HCT116 (cell line): ENCODE measurements around the gene LMOD1. TPM values are rescaled to one million over a fixed set of nuclear protein-coding genes. Genes with fewer than 3 reads are reported as not detected.
A peak's percentile ranks its signal among the peaks of the same experiment; 100 is the strongest.

Experiments used
- ATAC-seq: fragments of 200-7000 bp; cut with Tn5 transposase; 2 replicates; pipeline ENCODE4 v1.9.1; 2020; ENCODE audit warnings: mild to moderate bottlenecking, moderate library complexity
- BruUV-seq: library from RNA; stranded (reverse); fragments of 400-500 nt; replicated peaks from 2 replicates; lab custom pipeline; 2021; lab: Mats Ljungman, UMichigan
- CTCF ChIA-PET: fragments of 300-600 bp; sonication (Branson Sonifier 250); formaldehyde crosslinking; loops from one replicate; lab custom pipeline; 2021; ENCODE audit warnings: antibody characterized with exemption; lab: Charles Lee
- POLR2A ChIA-PET: fragments of 300-600, 350-600 bp; sonication (Branson Sonifier 250); formaldehyde crosslinking; loops from one replicate; lab custom pipeline; 2021; ENCODE audit warnings: antibody characterized with exemption; lab: Charles Lee
- RAD21 ChIA-PET, 2 experiments: fragments of 300-600 bp; sonication (Branson Sonifier 250); formaldehyde crosslinking; loops; one replicate each; lab custom pipeline; 2023; ENCODE audit warnings: low total read pairs in 2 of 2; ENCODE audit not compliant: uncharacterized antibody in 2 of 2, unreplicated experiment in 2 of 2, low non-redundant PET in 1 of 2; lab: Charles Lee
- DNase-seq: peaks from one replicate; pipeline ENCODE4 v3.0.0-alpha.2; 2010; ENCODE audit warnings: low read depth, low spot score
- H2AFZ ChIP-seq: fragments of 200-600 bp; shearing (Covaris generic), sonication (generic); 2 replicates; pipeline ENCODE4 v1.6.1; 2017; ENCODE audit warnings: low read depth, mixed run types, mixed read lengths, antibody characterized with exemption, low read length; ENCODE audit not compliant: poor library complexity, severe bottlenecking
- H3K27ac ChIP-seq: 2 replicates; pipeline ENCODE4 v1.5.1; 2012; ENCODE audit warnings: low read depth, low read length
- H3K27me3 ChIP-seq: fragments of 200-600 bp; sonication (generic); 2 replicates; pipeline ENCODE4 v1.6.1; 2016; ENCODE audit warnings: mixed run types, low read length, mixed read lengths; ENCODE audit not compliant: insufficient read depth
- H3K36me3 ChIP-seq, 2 experiments: fragments of 200-500 bp in 1 of 2; fragments of 200-600 bp in 1 of 2; sonication (Bioruptor generic) in 1 of 2; sonication (generic) in 1 of 2; 2 replicates each; pipeline versions ENCODE4 v1.5.1 to v1.6.1; 2014 to 2016; ENCODE audit warnings: low read length in 2 of 2, inconsistent platforms in 1 of 2, mixed read lengths in 1 of 2, mixed run types in 1 of 2; ENCODE audit not compliant: insufficient read depth in 2 of 2, control insufficient read depth in 1 of 2
- H3K4me1 ChIP-seq, 2 experiments: fragments of 200-600 bp in 1 of 2; sonication (generic) in 1 of 2; 2 replicates each; pipeline versions ENCODE4 v1.5.1 to v1.6.1; 2012 to 2017; ENCODE audit warnings: low read length in 2 of 2, inconsistent platforms in 1 of 2, mild to moderate bottlenecking in 1 of 2, mixed read lengths in 1 of 2, mixed run types in 1 of 2, moderate library complexity in 1 of 2; ENCODE audit not compliant: insufficient read depth in 2 of 2, control insufficient read depth in 1 of 2
- H3K4me2 ChIP-seq: fragments of 200-600 bp; sonication (generic); 2 replicates; pipeline ENCODE4 v1.6.1; 2017; ENCODE audit warnings: mixed run types, low read length, mixed read lengths
- H3K4me3 ChIP-seq, 2 experiments: fragments of 200-600 bp in 1 of 2; sonication (generic) in 1 of 2; replicated peaks in 1 of 2; 2 replicates each; pipeline ENCODE4 v1.5.1; 2011 to 2016; ENCODE audit warnings: low read length in 2 of 2, control low read depth in 1 of 2, low read depth in 1 of 2, mild to moderate bottlenecking in 1 of 2, mixed read lengths in 1 of 2, mixed run types in 1 of 2
- H3K79me2 ChIP-seq: fragments of 200-600 bp; sonication (generic); 2 replicates; pipeline ENCODE4 v1.6.1; 2017; ENCODE audit warnings: mild to moderate bottlenecking, mixed run types, low read length, moderate library complexity, mixed read lengths; ENCODE audit not compliant: insufficient read depth
- H3K9ac ChIP-seq: fragments of 200-600 bp; sonication (generic); 2 replicates; pipeline ENCODE4 v1.6.1; 2016; ENCODE audit warnings: low read length, mixed read lengths
- H3K9me2 ChIP-seq: fragments of 200-600 bp; sonication (generic), shearing (Covaris generic); 2 replicates; pipeline ENCODE4 v1.6.1; 2017; ENCODE audit warnings: mixed run types, mild to moderate bottlenecking, moderate library complexity; ENCODE audit not compliant: insufficient read depth
- H3K9me3 ChIP-seq, 2 experiments: fragments of 200-500 bp in 1 of 2; fragments of 200-600 bp in 1 of 2; sonication (Bioruptor generic) in 1 of 2; sonication (generic) in 1 of 2; 2 replicates each; pipeline ENCODE4 v1.6.1; 2014 to 2017; ENCODE audit warnings: low read length in 2 of 2, mixed read lengths in 2 of 2, inconsistent platforms in 1 of 2, low read depth in 1 of 2, mild to moderate bottlenecking in 1 of 2, mixed run types in 1 of 2, moderate library complexity in 1 of 2; ENCODE audit not compliant: control insufficient read depth in 1 of 2, insufficient read depth in 1 of 2
- H4K20me1 ChIP-seq: fragments of 200-600 bp; sonication (generic), shearing (Covaris generic); 2 replicates; pipeline ENCODE4 v1.6.1; 2017; ENCODE audit warnings: mixed run types, mild to moderate bottlenecking, moderate library complexity; ENCODE audit not compliant: insufficient read depth
- ELF1 ChIP-seq: IDR thresholded peaks from 2 replicates; pipeline ENCODE4 v1.6.1; 2012; ENCODE audit warnings: low read depth, borderline replicate concordance
- EZH2phosphoT487 ChIP-seq: fragments of 200-600 bp; IDR thresholded peaks from 2 replicates; pipeline ENCODE4 v1.6.1; 2018; ENCODE audit warnings: antibody characterized with exemption, borderline replicate concordance
- POLR2AphosphoS5 ChIP-seq: IDR thresholded peaks from 2 replicates; pipeline ENCODE4 v1.6.1; 2011; ENCODE audit warnings: mild to moderate bottlenecking, low read depth, low read length, moderate library complexity
- RAD21 ChIP-seq: IDR thresholded peaks from 2 replicates; pipeline ENCODE4 v1.6.1; 2012; ENCODE audit warnings: low read depth, mild to moderate bottlenecking
- SP1 ChIP-seq: IDR thresholded peaks from 2 replicates; pipeline ENCODE4 v1.6.1; 2012; ENCODE audit warnings: low read depth
- SRF ChIP-seq: IDR thresholded peaks from 2 replicates; pipeline ENCODE4 v1.6.1; 2012; ENCODE audit warnings: low read depth
- TCF7L2 ChIP-seq: IDR thresholded peaks from 2 replicates; pipeline ENCODE4 v1.7.0; 2011; ENCODE audit warnings: borderline replicate concordance, inconsistent platforms; ENCODE audit not compliant: insufficient read depth, insufficient read length; ENCODE audit errors: extremely low read depth
- YY1 ChIP-seq: IDR thresholded peaks from 2 replicates; pipeline ENCODE4 v1.6.1; 2011; ENCODE audit warnings: low read length, low read depth, moderate library complexity, mild to moderate bottlenecking; ENCODE audit not compliant: insufficient replicate concordance; ENCODE audit errors: extremely low read depth
- intact Hi-C: fragments of 100-400 bp; cut with micrococcal nuclease; formaldehyde crosslinking; loops from 2 replicates; pipeline ENCODE4 v1.10.0; 2022
- total RNA-seq: library from RNA; stranded (reverse); gene quantifications from one replicate; pipeline ENCODE4 v1.2.1, GENCODE V29; 2021; ENCODE audit not compliant: unreplicated experiment
- TF ChIP-seq, protein P1 (sequence below): IDR thresholded peaks from 2 replicates; pipeline ENCODE4 v1.6.1; 2012
- TF ChIP-seq, protein P2 (sequence below): IDR thresholded peaks from 2 replicates; pipeline ENCODE4 v1.6.1; 2012

The LMOD1 gene
- total RNA-seq, 1 experiment from 2014 or later, result 0.12 TPM

DNA sequence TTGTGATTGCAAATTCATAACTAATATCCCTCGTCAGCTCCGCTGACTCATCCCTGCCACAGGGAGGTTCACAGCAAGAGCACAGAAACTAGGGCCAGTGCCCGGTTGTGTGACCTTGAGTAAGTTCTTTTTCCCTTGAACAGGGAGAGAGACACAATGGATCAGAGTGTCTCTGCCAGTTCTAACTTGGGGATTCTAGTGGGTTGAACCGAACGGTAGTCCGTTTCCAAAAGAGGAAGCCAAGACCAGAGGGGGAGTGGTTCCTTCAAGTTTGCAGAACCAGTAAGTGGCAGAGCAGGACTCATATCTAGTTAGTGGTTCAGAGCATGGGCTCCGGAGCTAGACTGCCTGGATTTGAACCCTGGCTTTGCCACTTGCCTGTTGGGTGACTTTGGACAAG, 62.6 kb downstream of the LMOD1 start:
- CTCF ChIA-PET, result interaction anchor here (1.2 to 4.2 kb wide), 5 partner anchors 12 to 119 kb away, joined by 3 to 27 read pairs (median 5); partner anchors contain the start of gene IPO9
- POLR2A ChIA-PET, result interaction anchor here (0.9 to 2.0 kb wide), 7 partner anchors 9 to 169 kb away, joined by 3 to 9 read pairs (median 3); partner anchors contain the start of gene ELF3
- ATAC-seq (peak; percentile 28), DNase-seq (peak; percentile 41)
- intact Hi-C loops, result no loop called here
- TF ChIP-seq TCF7L2, result peak; percentile 50
- TF ChIP-seq, protein P1, sequence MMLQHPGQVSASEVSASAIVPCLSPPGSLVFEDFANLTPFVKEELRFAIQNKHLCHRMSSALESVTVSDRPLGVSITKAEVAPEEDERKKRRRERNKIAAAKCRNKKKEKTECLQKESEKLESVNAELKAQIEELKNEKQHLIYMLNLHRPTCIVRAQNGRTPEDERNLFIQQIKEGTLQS, result no peak
- TF ChIP-seq YY1, result no peak
- TF ChIP-seq ELF1, result no peak
- no peak for TF ChIP-seq SRF
- TF ChIP-seq POLR2AphosphoS5, result peak; percentile 50; the same call in 1 of the 2 replicates
- TF ChIP-seq RAD21, result no peak
- TF ChIP-seq, protein P2, sequence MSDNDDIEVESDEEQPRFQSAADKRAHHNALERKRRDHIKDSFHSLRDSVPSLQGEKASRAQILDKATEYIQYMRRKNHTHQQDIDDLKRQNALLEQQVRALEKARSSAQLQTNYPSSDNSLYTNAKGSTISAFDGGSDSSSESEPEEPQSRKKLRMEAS, result no peak
- no peak for TF ChIP-seq EZH2phosphoT487
- TF ChIP-seq SP1, result no peak
- RAD21 ChIA-PET, result no interaction called here
- BruUV-seq, result no TSS peak
- no peaks in the 10 kb centered on the region for H3K79me2 ChIP-seq
- no peaks in the 10 kb centered on the region for H3K9me2 ChIP-seq
- no peaks in the 10 kb centered on the region for H3K27me3 ChIP-seq
- H3K9ac ChIP-seq, result peak overlapping the region; percentile 54
- peak overlapping the region in 1 of 2 experiments; percentile 23; a peak in 3 of 4 replicates for H3K4me3 ChIP-seq
- no peak overlapping the region for H2AFZ ChIP-seq
- peak overlapping the region; percentile 71 for H3K4me2 ChIP-seq
- H3K36me3 ChIP-seq, result no peaks in the 10 kb centered on the region
- H4K20me1 ChIP-seq, result no peaks in the 10 kb centered on the region
- H3K9me3 ChIP-seq, result no peaks in the 10 kb centered on the region
- H3K27ac ChIP-seq, result peak overlapping the region; percentile 64
- peaks cover 43 to 64% of the 10 kb centered on the region in 2 experiments for H3K4me1 ChIP-seq
